Upper lobe of right lung (tissue), 1 donor: ENCODE data around the gene ZNF362. TPM values are rescaled to one million over a fixed set of nuclear protein-coding genes. Genes with fewer than 3 reads are reported as not detected.

Experiments used
- ATAC-seq: fragments of 200-7000 bp; cut with Tn5 transposase; one replicate; pipeline ENCODE4 v1.9.1; 2020; ENCODE audit warnings: mild to moderate bottlenecking, moderate library complexity
- DNase-seq: peaks from one replicate; pipeline ENCODE4 v3.0.0-alpha.2; 2020
- H3K27ac ChIP-seq: fragments of 200-600 bp; one replicate; pipeline ENCODE4 v1.8.0; 2022
- H3K27me3 ChIP-seq: fragments of 200-600 bp; one replicate; pipeline ENCODE4 v1.8.0; 2022; ENCODE audit warnings: mild to moderate bottlenecking
- H3K36me3 ChIP-seq: fragments of 200-600 bp; one replicate; pipeline ENCODE4 v1.8.0; 2022
- H3K4me1 ChIP-seq: fragments of 200-600 bp; one replicate; pipeline ENCODE4 v1.8.0; 2022
- H3K4me3 ChIP-seq: fragments of 200-600 bp; one replicate; pipeline ENCODE4 v1.8.0; 2022; ENCODE audit warnings: mild to moderate bottlenecking
- H3K9me3 ChIP-seq: fragments of 200-600 bp; one replicate; pipeline ENCODE4 v1.8.0; 2022
- intact Hi-C: fragments of 100-400 bp; cut with DNase I; formaldehyde crosslinking; loops from one replicate; pipeline ENCODE4 v1.11.0; 2022
- total RNA-seq: library from RNA; stranded (reverse); fragmentation: NEBNext Ultra II Directional; extraction: Animal tissue kit (Norgen Biotek cat#: 25700); gene quantifications from one replicate; pipeline ENCODE4 v1.2.1, GENCODE V29; 2021
- TF ChIP-seq, protein P1 (sequence below): fragments of 200-600 bp; IDR thresholded peaks from one replicate; pipeline ENCODE4 v1.8.0; 2022; ENCODE audit warnings: antibody characterized with exemption
- donor health status: DM: no; HTN: yes; CAD: no; lungs with severe emphysema.

The ZNF362 gene
- total RNA-seq, 1 donor from 2014 or later: 31.8 TPM

DNA sequence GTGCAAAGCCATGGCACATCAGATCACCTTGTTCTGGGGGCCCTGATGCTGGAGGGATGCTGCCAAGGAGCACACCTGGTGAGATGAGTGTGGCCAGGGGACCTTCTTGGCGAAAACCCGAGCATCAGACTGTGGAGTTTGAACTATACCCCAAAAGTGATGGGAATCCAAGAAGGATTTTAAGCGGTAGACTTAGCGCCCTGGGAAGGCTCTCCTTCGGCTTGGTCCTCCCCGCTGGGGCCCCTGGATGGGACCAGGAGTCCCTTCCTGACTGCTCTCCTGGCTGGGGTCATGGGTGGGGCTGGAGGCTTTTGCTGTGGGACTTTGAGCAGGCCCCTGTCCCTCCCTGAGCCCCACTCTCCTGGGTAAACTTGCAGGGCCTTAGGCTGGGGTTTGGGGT lies 10.5 kb downstream of the ZNF362 start:
- Histone ChIP-seq H3K27me3 (no peaks in the 10 kb centered on the region), H3K4me1 (peaks cover 7% of the 10 kb centered on the region), H3K4me3 (no peak overlapping the region), H3K27ac (no peak overlapping the region), H3K9me3 (no peaks in the 10 kb centered on the region), H3K36me3 (peaks cover 5% of the 10 kb centered on the region)
- no peak for DNase-seq
- no peak for ATAC-seq
- intact Hi-C loops: no loop called here
- TF ChIP-seq, protein P1, sequence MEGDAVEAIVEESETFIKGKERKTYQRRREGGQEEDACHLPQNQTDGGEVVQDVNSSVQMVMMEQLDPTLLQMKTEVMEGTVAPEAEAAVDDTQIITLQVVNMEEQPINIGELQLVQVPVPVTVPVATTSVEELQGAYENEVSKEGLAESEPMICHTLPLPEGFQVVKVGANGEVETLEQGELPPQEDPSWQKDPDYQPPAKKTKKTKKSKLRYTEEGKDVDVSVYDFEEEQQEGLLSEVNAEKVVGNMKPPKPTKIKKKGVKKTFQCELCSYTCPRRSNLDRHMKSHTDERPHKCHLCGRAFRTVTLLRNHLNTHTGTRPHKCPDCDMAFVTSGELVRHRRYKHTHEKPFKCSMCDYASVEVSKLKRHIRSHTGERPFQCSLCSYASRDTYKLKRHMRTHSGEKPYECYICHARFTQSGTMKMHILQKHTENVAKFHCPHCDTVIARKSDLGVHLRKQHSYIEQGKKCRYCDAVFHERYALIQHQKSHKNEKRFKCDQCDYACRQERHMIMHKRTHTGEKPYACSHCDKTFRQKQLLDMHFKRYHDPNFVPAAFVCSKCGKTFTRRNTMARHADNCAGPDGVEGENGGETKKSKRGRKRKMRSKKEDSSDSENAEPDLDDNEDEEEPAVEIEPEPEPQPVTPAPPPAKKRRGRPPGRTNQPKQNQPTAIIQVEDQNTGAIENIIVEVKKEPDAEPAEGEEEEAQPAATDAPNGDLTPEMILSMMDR: no peak

DNA sequence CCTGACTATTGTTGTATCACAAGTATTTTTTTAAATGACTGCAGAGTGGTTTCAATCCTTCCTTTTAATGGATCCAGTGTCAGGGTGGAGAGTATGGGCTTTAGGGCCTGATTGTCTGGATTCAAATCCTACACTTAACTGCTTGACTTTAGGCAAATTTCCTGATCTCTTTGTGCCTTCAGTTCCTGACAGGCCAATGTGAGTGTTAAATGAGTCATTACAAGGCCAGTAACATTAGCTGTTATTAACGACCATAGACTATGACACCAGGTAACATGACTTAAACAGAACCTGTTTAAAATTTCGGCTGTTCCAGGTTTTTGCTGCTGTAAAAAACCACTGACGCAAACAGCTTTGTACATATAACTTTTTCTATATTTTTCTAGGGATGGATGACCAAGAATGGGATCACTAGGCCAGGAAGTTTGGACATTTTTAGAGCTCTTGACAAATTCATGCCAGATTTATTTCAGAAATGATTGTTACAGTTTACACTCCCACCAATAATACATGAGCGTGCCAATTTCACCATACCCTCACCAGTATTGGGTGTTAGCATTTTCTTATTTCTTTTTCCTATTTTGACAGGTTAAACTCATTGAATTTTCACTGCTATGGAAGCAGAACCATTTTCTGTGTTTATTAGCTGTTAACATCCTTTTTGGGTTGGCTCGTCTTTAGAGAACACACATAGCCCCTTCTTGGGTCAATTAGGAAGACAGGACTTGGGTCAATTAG lies 11.3 kb downstream of the ZNF362 start:
- DNase-seq (no peak), ATAC-seq (no peak)
- Histone ChIP-seq H3K4me1 (peaks cover 7% of the 10 kb centered on the region), H3K27ac (no peak overlapping the region), H3K9me3 (no peaks in the 10 kb centered on the region), H3K27me3 (no peaks in the 10 kb centered on the region), H3K4me3 (no peak overlapping the region), H3K36me3 (peaks cover 4% of the 10 kb centered on the region)
- TF ChIP-seq, protein P1: no peak
- intact Hi-C loops: no loop called here

DNA sequence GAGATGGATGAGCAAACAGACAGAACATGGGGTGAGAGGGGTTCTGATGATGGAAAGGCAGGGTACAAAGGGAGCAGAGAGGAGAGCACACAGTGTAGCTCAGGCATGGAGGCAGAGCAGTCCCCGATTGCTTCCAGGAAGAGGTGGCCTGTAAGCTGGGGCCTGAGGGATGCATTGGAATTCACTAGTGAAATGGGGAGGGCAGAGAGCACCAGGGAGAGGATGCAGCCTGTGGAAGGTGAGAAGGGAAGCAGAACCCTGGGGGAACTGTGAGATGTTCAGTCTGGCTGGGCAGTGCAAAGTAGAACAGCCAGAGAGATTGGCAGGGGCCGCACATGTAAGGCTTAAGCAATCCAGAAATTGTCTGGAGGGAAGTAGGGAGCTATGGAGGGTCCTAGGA lies 12.2 kb downstream of the ZNF362 start:
- ATAC-seq (no peak), DNase-seq (no peak)
- H3K4me1 ChIP-seq: peaks cover 7% of the 10 kb centered on the region
- no peaks in the 10 kb centered on the region for H3K9me3 ChIP-seq
- TF ChIP-seq, protein P1: no peak
- H3K4me3 ChIP-seq: no peak overlapping the region
- H3K36me3 ChIP-seq: no peaks in the 10 kb centered on the region
- intact Hi-C loops: no loop called here
- no peak overlapping the region for H3K27ac ChIP-seq
- H3K27me3 ChIP-seq: no peaks in the 10 kb centered on the region

DNA sequence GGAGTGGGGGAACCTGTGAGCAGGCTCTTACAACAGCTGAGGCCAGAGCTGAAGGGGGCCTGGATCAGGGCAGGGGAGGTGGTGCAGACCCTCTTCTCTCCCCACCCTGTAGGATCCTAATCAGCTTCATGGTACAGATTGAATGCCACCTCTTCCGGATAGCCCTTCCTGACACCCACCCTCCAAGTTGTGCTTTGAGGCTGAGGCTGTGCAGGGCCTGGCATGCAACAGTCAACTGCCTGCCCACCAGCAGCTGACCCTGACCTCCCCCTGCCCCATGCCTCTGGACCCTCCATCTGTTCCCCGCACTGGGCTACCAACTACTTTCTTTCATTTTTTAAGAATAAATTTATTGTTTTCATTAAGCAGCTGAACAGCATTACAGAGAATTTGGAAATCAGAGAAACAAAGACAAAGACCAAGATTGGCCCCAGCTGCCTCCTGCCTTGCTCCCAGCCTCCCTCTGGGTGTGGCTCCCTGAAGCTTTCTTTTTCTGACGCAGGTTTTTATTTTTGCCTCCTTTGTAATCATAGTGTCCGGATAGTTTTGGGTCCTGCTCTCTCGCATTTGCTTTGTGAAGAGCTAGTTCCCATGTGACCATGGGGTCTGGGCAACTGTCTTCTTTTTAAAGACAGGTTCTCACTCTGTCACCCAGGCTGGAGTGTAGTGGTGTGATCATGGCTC lies 12.8 kb downstream of the ZNF362 start:
- TF ChIP-seq, protein P1: no peak
- Histone ChIP-seq H3K36me3 (no peaks in the 10 kb centered on the region), H3K27ac (no peak overlapping the region), H3K4me1 (peaks cover 7% of the 10 kb centered on the region), H3K27me3 (no peaks in the 10 kb centered on the region), H3K4me3 (no peak overlapping the region), H3K9me3 (no peaks in the 10 kb centered on the region)
- no peak for DNase-seq
- no peak for ATAC-seq
- intact Hi-C loops: no loop called here

DNA sequence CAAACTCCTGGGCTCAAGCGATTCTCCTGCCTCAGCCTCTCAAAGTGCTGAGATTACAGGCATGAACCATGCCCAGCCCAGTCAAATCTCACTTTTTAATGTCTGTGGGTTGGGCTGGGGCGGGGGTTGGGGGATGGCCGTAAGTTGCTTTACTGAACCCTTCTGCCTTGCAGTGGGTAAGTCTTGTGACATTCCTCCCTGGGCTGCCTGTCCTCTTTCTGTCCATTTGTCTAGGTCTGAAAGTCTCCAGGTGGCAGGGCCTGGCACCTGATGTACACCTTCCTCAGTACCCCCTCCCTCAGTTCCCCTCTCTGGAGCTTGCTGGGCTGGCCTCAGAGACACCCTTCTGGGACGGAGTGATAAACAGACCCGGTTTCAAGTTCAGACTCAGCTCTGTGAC lies 13.3 kb downstream of the ZNF362 start:
- Histone ChIP-seq H3K4me1 (peaks cover 7% of the 10 kb centered on the region), H3K36me3 (no peaks in the 10 kb centered on the region), H3K27ac (no peak overlapping the region), H3K4me3 (no peak overlapping the region), H3K9me3 (no peaks in the 10 kb centered on the region), H3K27me3 (no peaks in the 10 kb centered on the region)
- ATAC-seq: no peak
- TF ChIP-seq, protein P1: no peak
- DNase-seq: no peak
- intact Hi-C loops: no loop called here
